GM18907 (cell line): ENCODE measurements around the gene CAPG.
"Not testable (repeated sequence)": the region's sequence is repeated elsewhere in the genome, so short reads cannot be mapped to it uniquely, and the experiment has no call there.

Source experiments
- ATAC-seq: cut with Tn5 transposase; IDR thresholded peaks from one replicate; pipeline ENCODE4 v1.9.1; 2021; ENCODE audit warnings: mild to moderate bottlenecking, moderate library complexity; ENCODE audit not compliant: unreplicated experiment

The CAPG gene

DNA sequence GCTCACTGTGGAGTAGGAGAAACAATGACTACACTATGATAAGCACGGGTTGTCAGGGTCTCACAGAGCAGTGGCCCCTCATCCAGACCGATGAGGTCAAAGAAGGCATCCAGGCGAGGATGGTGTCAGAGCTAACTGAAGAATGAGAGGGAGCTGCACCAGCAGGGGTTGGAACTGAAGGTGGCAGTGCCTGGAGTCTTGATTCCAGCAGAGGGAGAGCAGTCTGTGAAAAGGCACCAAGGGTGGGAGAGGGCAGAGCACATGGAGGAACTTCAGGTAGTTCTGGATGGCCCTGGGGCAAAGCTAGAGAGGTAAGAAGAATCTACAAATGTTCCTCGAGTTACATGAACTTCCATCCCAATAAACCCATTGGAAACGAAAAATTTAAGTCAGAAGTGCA lies 43.0 kb downstream of the CAPG start:
- ATAC-seq: no peak

GRCh38 chr2:85362653-85363387 lies 47.3 kb downstream of the CAPG start:
- ATAC-seq: not testable (repeated sequence)

DNA sequence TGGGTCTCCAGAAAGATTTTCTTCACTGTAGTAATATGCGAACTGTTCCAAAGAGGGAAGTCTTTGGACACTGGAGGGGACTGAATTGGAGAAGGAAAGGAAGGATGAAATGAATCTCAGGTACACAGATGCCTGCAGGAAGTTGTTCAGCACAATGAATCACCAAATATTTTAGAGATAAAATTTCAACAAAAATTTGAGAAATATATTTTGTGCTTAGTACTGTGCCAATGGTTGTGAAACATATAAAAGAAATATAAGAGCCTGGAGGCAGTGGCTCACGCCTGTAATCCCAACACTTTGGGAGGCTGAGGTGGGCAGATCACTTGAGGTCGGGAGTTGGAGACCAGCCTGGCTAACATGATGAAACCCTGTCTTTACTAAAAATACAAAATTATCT lies 52.4 kb downstream of the CAPG start:
- no peak for ATAC-seq

- ATAC-seq: no peak
These were observed 54.0 kb downstream of the CAPG start for GRCh38 chr2:85356186-85356585.

- ATAC-seq: no peak
These were observed 54.6 kb downstream of the CAPG start for GRCh38 chr2:85355521-85355920.

DNA sequence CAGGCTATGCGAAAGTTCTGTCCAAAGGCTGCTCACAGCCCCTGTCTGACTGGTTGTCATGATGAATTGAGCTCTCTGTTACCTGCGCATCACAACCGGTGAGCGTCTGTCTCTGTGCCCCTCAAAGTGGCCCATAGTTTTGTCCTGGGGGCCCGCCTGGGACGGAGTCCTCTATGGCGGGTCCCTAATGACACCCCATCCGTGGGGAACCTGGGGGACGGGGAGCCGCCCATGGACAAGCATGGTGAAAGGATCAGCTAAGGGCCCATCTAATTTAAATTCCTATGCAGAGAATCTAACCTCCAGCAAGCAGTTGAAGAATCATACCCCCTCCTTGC lies 55.1 kb downstream of the CAPG start:
- ATAC-seq: peak; percentile 12

- peak; percentile 95 for ATAC-seq
These were observed 55.7 kb downstream of the CAPG start, which contains the start of the genes ELMOD3 and RETSAT for GRCh38 chr2:85354286-85355072. Gene ELMOD3 (plus strand): TSS chr2:85354769. CDS start chr2:85357199, 2,430 bp downstream. Gene RETSAT (minus strand): TSS chr2:85354528. CDS start chr2:85354507, 21 bp downstream.

DNA sequence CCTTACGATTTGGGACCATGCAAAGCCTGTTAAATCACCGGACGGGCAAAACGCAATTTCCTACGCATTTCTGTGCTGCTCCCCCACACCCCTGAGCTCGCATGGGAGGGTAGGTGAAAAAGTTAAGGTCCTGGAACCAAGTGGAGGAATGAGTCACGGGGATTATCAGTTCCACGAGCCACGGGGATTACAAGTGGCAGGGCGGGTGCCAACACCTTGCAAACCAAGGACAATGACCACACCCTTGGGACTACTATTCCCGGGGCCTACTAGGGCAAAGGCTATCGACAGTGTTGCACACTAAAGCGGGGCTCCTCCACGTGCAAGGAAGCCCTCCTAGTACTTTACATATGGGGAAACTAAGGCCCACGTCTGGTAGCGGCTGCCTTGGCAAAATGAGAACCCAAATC lies 56.3 kb downstream of the CAPG start:
- ATAC-seq: peak; percentile 1

DNA sequence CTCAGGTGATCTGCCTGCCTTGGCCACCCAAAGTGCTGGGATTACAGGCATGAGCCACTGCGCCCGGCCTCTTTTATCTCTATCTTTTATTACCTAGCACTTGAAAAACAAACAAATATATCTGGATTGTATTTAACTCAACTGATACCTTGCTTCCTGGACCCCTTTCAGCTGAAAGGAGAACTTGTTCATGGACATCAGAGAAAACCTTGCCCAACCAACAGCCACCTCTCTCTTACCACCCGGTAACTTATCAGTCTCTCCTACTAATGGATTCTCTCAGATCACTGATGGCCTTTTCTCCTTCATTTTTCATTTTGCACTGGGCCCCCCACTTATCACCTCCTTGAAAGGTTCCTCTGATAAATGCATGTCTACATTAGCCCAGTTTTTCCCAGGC lies 62.6 kb downstream of the CAPG start:
- no peak for ATAC-seq
